HG03432 (cell line): ENCODE results near the gene SIGLEC11.
"Not testable (repeated sequence)": the region's sequence is repeated elsewhere in the genome, so short reads cannot be mapped to it uniquely, and the experiment has no call there.

Experiments
- ATAC-seq: cut with Tn5 transposase; IDR thresholded peaks from one replicate; pipeline ENCODE4 v1.9.1; 2021; ENCODE audit warnings: mild to moderate bottlenecking, moderate library complexity; ENCODE audit not compliant: unreplicated experiment

The SIGLEC11 gene

GRCh38 chr19:49952906-49953305, 8.1 kb downstream of the SIGLEC11 start:
- no peak for ATAC-seq

GRCh38 chr19:49952479-49952836, 8.5 kb downstream of the SIGLEC11 start:
- ATAC-seq = no peak

- ATAC-seq = no peak
Measured at GRCh38 chr19:49951806-49952478, 9.0 kb downstream of the SIGLEC11 start.

- no peak for ATAC-seq
Measured at GRCh38 chr19:49950956-49951526, 9.9 kb downstream of the SIGLEC11 start.

- ATAC-seq = no peak
Measured at GRCh38 chr19:49950590-49950948, 10.4 kb downstream of the SIGLEC11 start.

GRCh38 chr19:49949742-49950589, 11.0 kb downstream of the SIGLEC11 start:
- ATAC-seq = no peak

- ATAC-seq = no peak
Measured at GRCh38 chr19:49946415-49946814, 14.6 kb downstream of the SIGLEC11 start.

GRCh38 chr19:49944567-49944966, 16.4 kb downstream of the SIGLEC11 start:
- ATAC-seq = not testable (repeated sequence)

- no peak for ATAC-seq
Measured at GRCh38 chr19:49940482-49940791, 20.5 kb downstream of the SIGLEC11 start.

- ATAC-seq = no peak
Measured at GRCh38 chr19:49939721-49940481, 21.1 kb downstream of the SIGLEC11 start.

- ATAC-seq = no peak
Measured at GRCh38 chr19:49938662-49939061, 22.3 kb downstream of the SIGLEC11 start.

GRCh38 chr19:49937750-49938381, 23.1 kb downstream of the SIGLEC11 start:
- ATAC-seq = no peak

GRCh38 chr19:49936549-49936948, 24.4 kb downstream of the SIGLEC11 start:
- no peak for ATAC-seq

- ATAC-seq = no peak
Measured at GRCh38 chr19:49933643-49934042, 27.3 kb downstream of the SIGLEC11 start.

- ATAC-seq = no peak
Measured at GRCh38 chr19:49932731-49933131, 28.2 kb downstream of the SIGLEC11 start.

GRCh38 chr19:49932041-49932451, 28.9 kb downstream of the SIGLEC11 start:
- no peak for ATAC-seq

GRCh38 chr19:49931293-49932040, 29.5 kb downstream of the SIGLEC11 start:
- ATAC-seq = no peak

- ATAC-seq = no peak
Measured at GRCh38 chr19:49930483-49931011, 30.4 kb downstream of the SIGLEC11 start.

- peak; percentile 65 for ATAC-seq
Measured at GRCh38 chr19:49929611-49930482, 31.1 kb downstream of the SIGLEC11 start.
